ENCODE measurements around the gene RHCG.

The RHCG gene

GRCh38 chr15:89442671-89443307 lies 53.6 kb downstream of the RHCG start:
- no peak for DNase-seq

- DNase-seq = no peak
Measured at GRCh38 chr15:89442155-89442554, 54.2 kb downstream of the RHCG start.

- DNase-seq = no peak
Measured at GRCh38 chr15:89441295-89441812, 55.0 kb downstream of the RHCG start.

- DNase-seq = no peak
Measured at GRCh38 chr15:89439764-89440163, 56.6 kb downstream of the RHCG start.

- no peak for DNase-seq
Measured at GRCh38 chr15:89436560-89437311, 59.6 kb downstream of the RHCG start.

GRCh38 chr15:89435362-89435761 lies 61.0 kb downstream of the RHCG start:
- no peak for DNase-seq

GRCh38 chr15:89433686-89434085 lies 62.7 kb downstream of the RHCG start:
- no peak for DNase-seq

GRCh38 chr15:89430530-89431341 lies 65.6 kb downstream of the RHCG start:
- peak; percentile 84 for DNase-seq

GRCh38 chr15:89429986-89430385 lies 66.4 kb downstream of the RHCG start:
- no peak for DNase-seq

- no peak for DNase-seq
Measured at GRCh38 chr15:89429023-89429422, 67.4 kb downstream of the RHCG start.

GRCh38 chr15:89428246-89428645 lies 68.1 kb downstream of the RHCG start:
- no peak for DNase-seq

GRCh38 chr15:89426500-89426899 lies 69.9 kb downstream of the RHCG start:
- DNase-seq = no peak

- no peak for DNase-seq
Measured at GRCh38 chr15:89423981-89424380, 72.4 kb downstream of the RHCG start.

Data from stimulated activated naive CD4-positive, alpha-beta T cell treated with Interleukin-2 at 50 U/mL for 16 hours (primary cell).